Activated T-cell treated with anti-CD3 and anti-CD28 coated beads, Interleukin-2, amount 50 U/mL, for 72 hours (primary cell): ENCODE data around the gene HK2. TPM values are rescaled to one million over a fixed set of nuclear protein-coding genes. Genes with fewer than 3 reads are reported as not detected.
"Not testable (repeated sequence)": the region's sequence is repeated elsewhere in the genome, so short reads cannot be mapped to it uniquely, and the experiment has no call there.

Source experiments
- ATAC-seq, 2 donors: fragments of 150-1000 bp; cut with Tn5 transposase; replicated peaks in 1 of 2; 2 replicates each; pipeline ENCODE4 v1.10.0; 2021; ENCODE audit warnings: moderate library complexity in 2 of 2, mild to moderate bottlenecking in 1 of 2
- DNase-seq, 2 donors: peaks; one replicate each; pipeline ENCODE4 v3.0.0; 2021 to 2022; ENCODE audit warnings: mixed read lengths in 1 of 2
- H3K27ac Mint-ChIP-seq: one replicate; pipeline ENCODE4 v1.8.0; 2022; ENCODE audit warnings: mild to moderate bottlenecking, moderate library complexity, mixed read lengths
- H3K27me3 Mint-ChIP-seq: one replicate; pipeline ENCODE4 v1.8.0; 2022; ENCODE audit warnings: low read depth, mixed read lengths
- H3K36me3 Mint-ChIP-seq, 2 donors: one replicate each; pipeline ENCODE4 v1.8.0; 2022; ENCODE audit warnings: mixed read lengths in 2 of 2, mild to moderate bottlenecking in 1 of 2; ENCODE audit not compliant: insufficient read depth in 2 of 2
- H3K4me1 Mint-ChIP-seq: one replicate; pipeline ENCODE4 v1.8.0; 2022; ENCODE audit warnings: low read depth, mixed read lengths
- H3K4me3 Mint-ChIP-seq, 2 donors: one replicate each; pipeline ENCODE4 v1.8.0; 2022; ENCODE audit warnings: mild to moderate bottlenecking in 2 of 2, mixed read lengths in 2 of 2, moderate library complexity in 2 of 2
- H3K9me3 Mint-ChIP-seq, 2 donors: one replicate each; pipeline ENCODE4 v1.8.0; 2022; ENCODE audit warnings: mixed read lengths in 2 of 2
- total RNA-seq, 2 donors: library from RNA; stranded (reverse); gene quantifications; one replicate each; pipeline ENCODE4 v1.2.3, GENCODE V29; 2022

HK2 gene
- total RNA-seq, 2 donors from 2014 or later: 31.2 to 36.4 TPM

- H3K36me3 Mint-ChIP-seq: peaks cover 15 to 24% of the 10 kb centered on the region in 2 donors
- no peaks in the 10 kb centered on the region for H3K4me1 Mint-ChIP-seq
- no peaks in the 10 kb centered on the region for H3K27me3 Mint-ChIP-seq
- peaks cover 1 to 5% of the 10 kb centered on the region in 2 donors for H3K9me3 Mint-ChIP-seq
- DNase-seq (no peak), ATAC-seq (no peak)
- H3K27ac Mint-ChIP-seq: no peak overlapping the region
- H3K4me3 Mint-ChIP-seq: no peak overlapping the region
Measured at GRCh38 chr2:74890711-74891110, 56.8 kb downstream of the HK2 start.

- H3K4me1 Mint-ChIP-seq: no peaks in the 10 kb centered on the region
- H3K36me3 Mint-ChIP-seq: peaks cover 17 to 25% of the 10 kb centered on the region in 2 donors
- no peak overlapping the region for H3K27ac Mint-ChIP-seq
- ATAC-seq (no peak), DNase-seq (no peak)
- peaks cover 1 to 5% of the 10 kb centered on the region in 2 donors for H3K9me3 Mint-ChIP-seq
- no peaks in the 10 kb centered on the region for H3K27me3 Mint-ChIP-seq
- no peak overlapping the region for H3K4me3 Mint-ChIP-seq
Measured at GRCh38 chr2:74891136-74891764, 57.3 kb downstream of the HK2 start.

- not testable (repeated sequence) for H3K27ac Mint-ChIP-seq, H3K9me3 Mint-ChIP-seq, H3K4me3 Mint-ChIP-seq, H3K4me1 Mint-ChIP-seq, ATAC-seq, DNase-seq, H3K27me3 Mint-ChIP-seq
- peaks cover 18 to 25% of the 10 kb centered on the region in 2 donors for H3K36me3 Mint-ChIP-seq
Measured at GRCh38 chr2:74891816-74892215, 57.9 kb downstream of the HK2 start.

- no peaks in the 10 kb centered on the region for H3K27me3 Mint-ChIP-seq
- DNase-seq (no peak), ATAC-seq (no peak)
- H3K36me3 Mint-ChIP-seq: peaks cover 22 to 27% of the 10 kb centered on the region in 2 donors
- H3K4me3 Mint-ChIP-seq: no peak overlapping the region
- H3K4me1 Mint-ChIP-seq: no peaks in the 10 kb centered on the region
- H3K27ac Mint-ChIP-seq: peak overlapping the region; percentile 17
- H3K9me3 Mint-ChIP-seq: peaks cover 1 to 5% of the 10 kb centered on the region in 2 donors
Measured at GRCh38 chr2:74892609-74893008, 58.7 kb downstream of the HK2 start.

GRCh38 chr2:74893332-74893731, 59.4 kb downstream of the HK2 start:
- Mint-ChIP-seq H3K27ac (no peak overlapping the region), H3K4me1 (no peaks in the 10 kb centered on the region), H3K4me3 (no peak overlapping the region), H3K36me3 (peaks cover 22 to 27% of the 10 kb centered on the region in 2 donors), H3K27me3 (no peaks in the 10 kb centered on the region), H3K9me3 (peaks cover 1 to 6% of the 10 kb centered on the region in 2 donors)
- no peak for DNase-seq
- ATAC-seq: peak in 1 of 2 donors; percentile 17

- no peaks in the 10 kb centered on the region for H3K27me3 Mint-ChIP-seq
- ATAC-seq (no peak), DNase-seq (no peak)
- H3K27ac Mint-ChIP-seq: no peak overlapping the region
- no peak overlapping the region for H3K4me3 Mint-ChIP-seq
- H3K9me3 Mint-ChIP-seq: peaks cover 1 to 7% of the 10 kb centered on the region in 2 donors
- H3K36me3 Mint-ChIP-seq: peaks cover 20 to 27% of the 10 kb centered on the region in 2 donors
- no peaks in the 10 kb centered on the region for H3K4me1 Mint-ChIP-seq
Measured at GRCh38 chr2:74894272-74894981, 60.5 kb downstream of the HK2 start.

- H3K27me3 Mint-ChIP-seq: no peaks in the 10 kb centered on the region
- ATAC-seq: no peak
- H3K4me1 Mint-ChIP-seq: no peaks in the 10 kb centered on the region
- H3K9me3 Mint-ChIP-seq: peaks cover 1 to 7% of the 10 kb centered on the region in 2 donors
- DNase-seq: no peak
- no peak overlapping the region for H3K4me3 Mint-ChIP-seq
- no peak overlapping the region for H3K27ac Mint-ChIP-seq
- peaks cover 20 to 27% of the 10 kb centered on the region in 2 donors for H3K36me3 Mint-ChIP-seq
Measured at GRCh38 chr2:74895001-74895400, 61.1 kb downstream of the HK2 start.

GRCh38 chr2:74896232-74896631, 62.3 kb downstream of the HK2 start:
- H3K36me3 Mint-ChIP-seq: peaks cover 20% of the 10 kb centered on the region in 2 donors
- ATAC-seq (no peak), DNase-seq (no peak)
- peaks cover 1 to 7% of the 10 kb centered on the region in 2 donors for H3K9me3 Mint-ChIP-seq
- H3K27me3 Mint-ChIP-seq: no peaks in the 10 kb centered on the region
- H3K4me3 Mint-ChIP-seq: no peak overlapping the region
- H3K27ac Mint-ChIP-seq: no peak overlapping the region
- no peaks in the 10 kb centered on the region for H3K4me1 Mint-ChIP-seq

- not testable (repeated sequence) for ATAC-seq, DNase-seq, H3K4me1 Mint-ChIP-seq, H3K4me3 Mint-ChIP-seq, H3K27ac Mint-ChIP-seq, H3K27me3 Mint-ChIP-seq, H3K9me3 Mint-ChIP-seq
- peaks cover 9 to 11% of the 10 kb centered on the region in 2 donors for H3K36me3 Mint-ChIP-seq
Measured at GRCh38 chr2:74900225-74900624, 66.3 kb downstream of the HK2 start.

GRCh38 chr2:74902281-74902860, 68.4 kb downstream of the HK2 start:
- ATAC-seq: no peak
- Mint-ChIP-seq H3K27me3 (no peaks in the 10 kb centered on the region), H3K4me1 (no peaks in the 10 kb centered on the region), H3K36me3 (no peaks in the 10 kb centered on the region), H3K27ac (no peak overlapping the region), H3K4me3 (no peak overlapping the region), H3K9me3 (peaks cover 0 to 2% of the 10 kb centered on the region in 2 donors)
- DNase-seq: no peak

- H3K27ac Mint-ChIP-seq: no peak overlapping the region
Measured at GRCh38 chr2:74906395-74906794, 72.5 kb downstream of the HK2 start.

GRCh38 chr2:74907560-74907959, 73.6 kb downstream of the HK2 start:
- H3K4me3 Mint-ChIP-seq, H3K27ac Mint-ChIP-seq, H3K36me3 Mint-ChIP-seq, H3K9me3 Mint-ChIP-seq, DNase-seq, ATAC-seq: not testable (repeated sequence)
- Mint-ChIP-seq H3K27me3 (peaks cover 34% of the 10 kb centered on the region), H3K4me1 (peaks cover 16% of the 10 kb centered on the region)

More at GRCh38 chr2:74906395-74906794, 72.5 kb downstream of the HK2 start:
- H3K4me3 Mint-ChIP-seq: no peak overlapping the region
- no peaks in the 10 kb centered on the region for H3K9me3 Mint-ChIP-seq
- DNase-seq (no peak), ATAC-seq (no peak)
- peaks cover 31% of the 10 kb centered on the region for H3K27me3 Mint-ChIP-seq
- peaks cover 16% of the 10 kb centered on the region for H3K4me1 Mint-ChIP-seq
- H3K36me3 Mint-ChIP-seq: no peaks in the 10 kb centered on the region

- no peaks in the 10 kb centered on the region for H3K9me3 Mint-ChIP-seq
- H3K4me3 Mint-ChIP-seq: peak overlapping the region in 1 of 2 donors; percentile 54
- peaks cover 44% of the 10 kb centered on the region for H3K27me3 Mint-ChIP-seq
- ATAC-seq (no peak), DNase-seq (no peak)
- H3K36me3 Mint-ChIP-seq: no peaks in the 10 kb centered on the region
- peaks cover 16% of the 10 kb centered on the region for H3K4me1 Mint-ChIP-seq
- no peak overlapping the region for H3K27ac Mint-ChIP-seq
Measured at GRCh38 chr2:74908748-74909444, 75.0 kb downstream of the HK2 start.
